Fibroblast of lung (primary cell): Measurements from ENCODE around the gene CRISP1. TPM values are rescaled to one million over a fixed set of nuclear protein-coding genes. Genes with fewer than 3 reads are reported as not detected.

Experiments used
- DNase-seq, 2 donors: peaks; one replicate each; pipeline versions ENCODE4 v3.0.0 to v3.0.0-alpha.2; 2010; ENCODE audit warnings: low read depth in 2 of 2
- H2AFZ ChIP-seq: 2 replicates; pipeline ENCODE4 v1.5.1; 2012; ENCODE audit warnings: low read length, control low read depth, inconsistent platforms
- H3K27ac ChIP-seq: 2 replicates; pipeline ENCODE4 v1.5.1; 2011; ENCODE audit warnings: low read length, control low read depth; ENCODE audit not compliant: insufficient read depth
- H3K27me3 ChIP-seq: 2 replicates; pipeline ENCODE4 v1.5.1; 2011; ENCODE audit warnings: mild to moderate bottlenecking, low read length; ENCODE audit not compliant: control insufficient read depth, insufficient read depth
- H3K36me3 ChIP-seq: 2 replicates; pipeline ENCODE4 v1.5.1; 2011; ENCODE audit warnings: low read length; ENCODE audit not compliant: control insufficient read depth, insufficient read depth
- H3K4me1 ChIP-seq: 2 replicates; pipeline ENCODE4 v1.5.1; 2011; ENCODE audit warnings: low read length; ENCODE audit not compliant: control insufficient read depth, insufficient read depth; ENCODE audit errors: extremely low read depth
- H3K4me2 ChIP-seq: 2 replicates; pipeline ENCODE4 v1.5.1; 2011; ENCODE audit warnings: low read length, control low read depth; ENCODE audit not compliant: insufficient read depth; ENCODE audit errors: extremely low read depth
- H3K4me3 ChIP-seq, 4 experiments: fragments of 200-600 bp in 1 of 4; sonication (generic) in 1 of 4; replicated peaks in 1 of 4; 2 replicates each; pipeline ENCODE4 v1.5.1; 2011 to 2016; ENCODE audit warnings: low read length in 4 of 4, low read depth in 3 of 4, mild to moderate bottlenecking in 3 of 4, control low read depth in 2 of 4, inconsistent platforms in 1 of 4, mixed read lengths in 1 of 4; ENCODE audit not compliant: insufficient read depth in 1 of 4; ENCODE audit errors: control extremely low read depth in 1 of 4
- H3K79me2 ChIP-seq: 2 replicates; pipeline ENCODE4 v1.5.1; 2012; ENCODE audit warnings: mild to moderate bottlenecking, low read length, inconsistent platforms; ENCODE audit not compliant: control insufficient read depth, insufficient read depth
- H3K9ac ChIP-seq: 2 replicates; pipeline ENCODE4 v1.5.1; 2011; ENCODE audit warnings: mild to moderate bottlenecking, low read length, control low read depth; ENCODE audit not compliant: insufficient read depth
- H3K9me3 ChIP-seq: 2 replicates; pipeline ENCODE4 v1.5.1; 2012; ENCODE audit warnings: low read depth, low read length; ENCODE audit not compliant: control insufficient read depth, insufficient read depth
- H4K20me1 ChIP-seq: 2 replicates; pipeline ENCODE4 v1.5.1; 2011; ENCODE audit warnings: low read length; ENCODE audit not compliant: control insufficient read depth, insufficient read depth; ENCODE audit errors: extremely low read depth
- CTCF ChIP-seq, 2 donors: IDR thresholded peaks in 1 of 2; conservative IDR thresholded peaks in 1 of 2; 1 replicate in 1 of 2; 2 replicates in 1 of 2; pipeline ENCODE4 v1.5.1; 2011 to 2012; ENCODE audit warnings: low read length in 2 of 2, control low read depth in 1 of 2, inconsistent platforms in 1 of 2, low read depth in 1 of 2, mild to moderate bottlenecking in 1 of 2
- EZH2 ChIP-seq: IDR thresholded peaks from 2 replicates; pipeline ENCODE4 v1.5.1; 2012; ENCODE audit warnings: low read length, control low read depth, mild to moderate bottlenecking; ENCODE audit errors: missing control alignments
- polyA plus RNA-seq, 2 donors: library from polyadenylated mRNA; depleted of rRNA in 1 of 2; stranded (reverse) in 1 of 2; unstranded in 1 of 2; fragments of >200 nt; gene quantifications; 2 replicates each; pipeline ENCODE4 v1.2.1, GENCODE V29; 2011 to 2012; ENCODE audit warnings: missing spikeins in 1 of 2
- total RNA-seq: library from RNA; depleted of rRNA; stranded (reverse); fragments of >200 nt; gene quantifications from 2 replicates; pipeline ENCODE4 v1.2.1, GENCODE V29; 2014

Gene CRISP1
- total and polyA plus RNA-seq, 2 donors (not counting 1 experiment from before 2014, with no cell fraction given): not detected

DNA sequence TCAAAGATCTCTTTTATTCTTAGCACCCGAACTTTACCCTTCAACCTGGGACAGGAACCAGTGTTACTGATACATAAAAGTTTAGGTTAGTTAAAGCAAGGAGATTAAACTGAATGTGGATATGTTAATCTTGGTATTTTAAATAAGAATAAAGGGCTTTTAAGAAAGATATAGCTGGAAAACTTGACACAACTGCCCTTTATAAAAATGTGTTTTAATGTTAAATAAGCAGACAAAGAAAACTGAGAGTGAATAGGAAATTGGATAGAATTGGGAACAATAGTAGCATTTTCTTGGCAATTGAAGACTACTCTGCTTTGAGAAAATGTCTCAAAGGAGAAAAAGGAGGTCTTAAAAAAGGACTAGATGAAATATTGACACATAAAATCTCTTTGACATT, 45.9 kb upstream of the CRISP1 start:
- H3K36me3 ChIP-seq: no peaks in the 10 kb centered on the region
- no peaks in the 10 kb centered on the region for H3K4me1 ChIP-seq
- H3K4me3 ChIP-seq: no peak overlapping the region
- no peak for DNase-seq
- no peak overlapping the region for H3K27ac ChIP-seq
- no peak overlapping the region for H3K9ac ChIP-seq
- no peaks in the 10 kb centered on the region for H3K27me3 ChIP-seq
- H4K20me1 ChIP-seq: no peaks in the 10 kb centered on the region
- H2AFZ ChIP-seq: no peak overlapping the region
- H3K9me3 ChIP-seq: no peaks in the 10 kb centered on the region
- no peaks in the 10 kb centered on the region for H3K79me2 ChIP-seq
- H3K4me2 ChIP-seq: no peak overlapping the region
- TF ChIP-seq CTCF (conservative IDR thresholded peaks at IDR 0.05 in 1 of 2, IDR thresholded peaks at IDR 0.05 in 1 of 2; ENCODE audit: low read depth in 1 of 2, low read length in 2 of 2) (no peak), EZH2 (no peak)

- Histone ChIP-seq H3K9me3 (no peaks in the 10 kb centered on the region), H3K4me1 (no peaks in the 10 kb centered on the region)
These were observed 44.9 kb upstream of the CRISP1 start for GRCh38 chr6:49911252-49911651.

DNA sequence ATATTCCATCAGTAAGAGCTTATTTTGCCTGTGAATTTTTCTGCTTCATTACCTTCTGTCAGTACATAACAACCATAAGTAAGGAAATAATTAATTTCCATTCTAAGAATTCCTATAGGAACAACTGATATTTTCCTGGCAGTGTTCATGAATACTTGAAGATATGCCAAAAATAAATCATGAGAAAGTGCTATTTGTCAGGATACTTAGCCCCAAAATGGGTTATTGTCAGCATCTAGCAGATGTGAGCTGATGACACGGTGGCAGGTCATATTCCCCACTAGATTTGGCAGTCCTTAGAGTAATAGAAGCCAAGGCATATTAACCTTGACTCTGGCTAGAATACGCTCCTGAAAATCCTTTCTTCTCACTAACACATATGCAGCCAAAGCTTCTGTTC, 43.2 kb upstream of the CRISP1 start:
- no peak overlapping the region for H3K4me3 ChIP-seq
- no peak for DNase-seq
- H3K79me2 ChIP-seq: no peaks in the 10 kb centered on the region
- TF ChIP-seq EZH2 (no peak), CTCF (conservative IDR thresholded peaks at IDR 0.05 in 1 of 2, IDR thresholded peaks at IDR 0.05 in 1 of 2; ENCODE audit: low read depth in 1 of 2, low read length in 2 of 2) (no peak)
- no peaks in the 10 kb centered on the region for H3K9me3 ChIP-seq
- no peaks in the 10 kb centered on the region for H4K20me1 ChIP-seq
- H3K27me3 ChIP-seq: no peaks in the 10 kb centered on the region
- no peaks in the 10 kb centered on the region for H3K36me3 ChIP-seq
- H3K27ac ChIP-seq: no peak overlapping the region
- H3K4me2 ChIP-seq: no peak overlapping the region
- H3K4me1 ChIP-seq: no peaks in the 10 kb centered on the region
- H3K9ac ChIP-seq: no peak overlapping the region
- H2AFZ ChIP-seq: no peak overlapping the region

More at GRCh38 chr6:49911252-49911651, 44.9 kb upstream of the CRISP1 start:
- H3K36me3 ChIP-seq: no peaks in the 10 kb centered on the region
- no peak overlapping the region for H3K27ac ChIP-seq
- no peak overlapping the region for H3K9ac ChIP-seq
- H4K20me1 ChIP-seq: no peaks in the 10 kb centered on the region
- DNase-seq: no peak
- no peak overlapping the region for H2AFZ ChIP-seq
- H3K79me2 ChIP-seq: no peaks in the 10 kb centered on the region
- H3K27me3 ChIP-seq: no peaks in the 10 kb centered on the region
- H3K4me2 ChIP-seq: no peak overlapping the region
- H3K4me3 ChIP-seq: no peak overlapping the region
- no peak for TF ChIP-seq EZH2
- no peak for TF ChIP-seq CTCF (conservative IDR thresholded peaks at IDR 0.05 in 1 of 2, IDR thresholded peaks at IDR 0.05 in 1 of 2; ENCODE audit: low read depth in 1 of 2, low read length in 2 of 2)
